K562 (cell line): Measurements from ENCODE around the gene MOG. TPM values are rescaled to one million over a fixed set of nuclear protein-coding genes. Genes with fewer than 3 reads are reported as not detected.
A peak's percentile ranks its signal among the peaks of the same experiment; 100 is the strongest.

Source experiments
- ATAC-seq: fragments of 200-7000 bp; cut with Tn5 transposase; 3 replicates; pipeline ENCODE4 v1.9.1; 2020; ENCODE audit warnings: moderate library complexity
- BruUV-seq: library from RNA; stranded (reverse); fragments of 400-500 nt; replicated peaks from 2 replicates; lab custom pipeline; 2021; lab: Mats Ljungman, UMichigan
- CTCF ChIA-PET: fragments of 300-600 bp; formaldehyde crosslinking; extraction: SDS; loops from one replicate; lab custom pipeline; 2021; ENCODE audit warnings: low intra/inter-chr PET ratio; lab: Yijun Ruan, JAX
- POLR2A ChIA-PET: fragments of 300-600, 350-650 bp; sonication (Branson Sonifier 250); formaldehyde crosslinking; extraction: SDS; loops from one replicate; lab custom pipeline; 2021; ENCODE audit warnings: antibody characterized with exemption, inconsistent platforms; lab: Yijun Ruan, JAX
- DNase-seq, 4 experiments: peaks; one replicate each; pipeline versions ENCODE4 v3.0.0 to v3.0.0-alpha.2; 2011 to 2018; ENCODE audit warnings: low spot score in 3 of 4, mixed read lengths in 3 of 4; ENCODE audit errors: extremely low read depth in 1 of 4
- FAIRE-seq: peaks from 2 replicates; lab custom pipeline; 2011; peaks lifted over from hg19 to GRCh38; lab: Jason Lieb, UNC
- H2AFZ ChIP-seq: 2 replicates; pipeline ENCODE4 v1.6.0; 2011; ENCODE audit warnings: low read depth, low read length, control low read depth, inconsistent platforms
- H3K27ac ChIP-seq: fragments of 200-600 bp; 3 replicates; pipeline ENCODE4 v1.8.0; 2011; ENCODE audit warnings: low read depth, mild to moderate bottlenecking, control low read depth, inconsistent platforms, low read length, moderate library complexity, mixed read lengths; ENCODE audit errors: extremely low read depth
- H3K27me3 ChIP-seq, 2 experiments: fragments of 300-600 bp in 1 of 2; 2 replicates in 1 of 2; 3 replicates in 1 of 2; pipeline versions ENCODE4 v1.6.0 to v1.8.0; 2011; ENCODE audit warnings: inconsistent platforms in 2 of 2, low read length in 2 of 2, mild to moderate bottlenecking in 1 of 2, mixed read lengths in 1 of 2, moderate library complexity in 1 of 2; ENCODE audit not compliant: control insufficient read depth in 2 of 2, insufficient read depth in 2 of 2
- H3K36me3 ChIP-seq: fragments of 300-600 bp; 3 replicates; pipeline ENCODE4 v1.8.0; 2011; ENCODE audit warnings: mild to moderate bottlenecking, low read length, inconsistent platforms; ENCODE audit not compliant: control insufficient read depth, insufficient read depth
- H3K4me1 ChIP-seq, 2 experiments: fragments of 200-600 bp in 1 of 2; replicated peaks in 1 of 2; 2 replicates in 1 of 2; 3 replicates in 1 of 2; pipeline versions ENCODE4 v1.5.1 to v1.8.0; 2011; ENCODE audit warnings: inconsistent platforms in 2 of 2, low read length in 2 of 2, mild to moderate bottlenecking in 1 of 2, mixed read lengths in 1 of 2, moderate library complexity in 1 of 2; ENCODE audit not compliant: control insufficient read depth in 2 of 2, insufficient read depth in 2 of 2
- H3K4me2 ChIP-seq: 2 replicates; pipeline ENCODE4 v1.6.1; 2011; ENCODE audit warnings: low read length, control low read depth, inconsistent platforms, mixed read lengths; ENCODE audit not compliant: insufficient read depth
- H3K4me3 ChIP-seq: fragments of 200-600 bp; sonication (generic), shearing (Covaris generic); 2 replicates; pipeline ENCODE4 v1.5.1; 2016; ENCODE audit warnings: control low read depth, inconsistent platforms
- H3K79me2 ChIP-seq: fragments of 200-600 bp; 3 replicates; pipeline ENCODE4 v1.8.0; 2011; ENCODE audit warnings: low read length, inconsistent platforms; ENCODE audit not compliant: control insufficient read depth, insufficient read depth
- H3K9ac ChIP-seq, 2 experiments: 2 replicates each; pipeline versions ENCODE4 v1.6.0 to v1.6.1; 2011; ENCODE audit warnings: low read depth in 2 of 2, low read length in 2 of 2, control low read depth in 1 of 2, inconsistent platforms in 1 of 2, mild to moderate bottlenecking in 1 of 2, mixed read lengths in 1 of 2; ENCODE audit not compliant: insufficient read depth in 1 of 2
- H3K9me1 ChIP-seq: one replicate; pipeline ENCODE4 v1.6.0; 2011; ENCODE audit warnings: inconsistent platforms, mild to moderate bottlenecking, low read length, moderate library complexity; ENCODE audit not compliant: control insufficient read depth, insufficient read depth
- H3K9me3 ChIP-seq: replicated peaks from 2 replicates; pipeline ENCODE4 v1.5.1; 2011; ENCODE audit warnings: low read depth, low read length, inconsistent platforms; ENCODE audit not compliant: control insufficient read depth, insufficient read depth
- H4K20me1 ChIP-seq: replicated peaks from 2 replicates; pipeline ENCODE4 v1.6.1; 2011; ENCODE audit warnings: low read length, inconsistent platforms, mixed read lengths; ENCODE audit not compliant: control insufficient read depth, insufficient read depth
- CAMTA2 ChIP-seq: fragments of 250-450 bp; sonication (Bioruptor Pico); conservative IDR thresholded peaks from 2 replicates; pipeline ENCODE4 v1.5.1; 2022
- CEBPG ChIP-seq, 3 experiments: fragments of 200-800 bp in 1 of 3; sonication (Bioruptor generic) in 1 of 3; sonication (generic) in 1 of 3; formaldehyde crosslinking in 1 of 3; IDR thresholded peaks in 2 of 3; conservative IDR thresholded peaks in 1 of 3; 2 replicates each; pipeline versions ENCODE4 v1.6.1 to v1.8.0; 2016 to 2022; ENCODE audit warnings: missing compliant biosample characterization in 2 of 3, missing genetic modification characterization in 2 of 3, mild to moderate bottlenecking in 1 of 3, missing genetic modification reagents in 1 of 3
- DIDO1 ChIP-seq: fragments of 450-650 bp; IDR thresholded peaks from 2 replicates; pipeline ENCODE4 v1.6.1; 2016; ENCODE audit warnings: low read depth, missing biosample characterization, missing genetic modification characterization
- ETV5 ChIP-seq: sonication (generic); formaldehyde crosslinking; IDR thresholded peaks from 2 replicates; pipeline ENCODE4 v1.4.0; 2020; ENCODE audit warnings: low read depth, mild to moderate bottlenecking, missing genetic modification reagents
- ETV6 ChIP-seq, 3 experiments: fragments of 150-350 bp in 1 of 3; sonication (generic) in 1 of 3; formaldehyde crosslinking in 1 of 3; IDR thresholded peaks; 2 replicates each; pipeline versions ENCODE4 v1.6.1 to v1.8.0; 2014 to 2022; ENCODE audit warnings: borderline replicate concordance in 2 of 3, low read depth in 2 of 3, antibody characterized with exemption in 1 of 3, low read length in 1 of 3, mild to moderate bottlenecking in 1 of 3, missing genetic modification reagents in 1 of 3
- FOXJ3 ChIP-seq: sonication (generic); formaldehyde crosslinking; IDR thresholded peaks from 2 replicates; pipeline ENCODE4 v1.4.0; 2020; ENCODE audit warnings: mild to moderate bottlenecking, missing genetic modification reagents
- NBN ChIP-seq: fragments of 450-650 bp; IDR thresholded peaks from 2 replicates; pipeline ENCODE4 v1.6.1; 2016; ENCODE audit warnings: low read depth, mild to moderate bottlenecking
- NCOA1 ChIP-seq: fragments of 450-650 bp; IDR thresholded peaks from 2 replicates; pipeline ENCODE4 v1.6.1; 2016; ENCODE audit warnings: low read depth
- NR2C2 ChIP-seq, 2 experiments: fragments of 200-800 bp in 1 of 2; sonication (Bioruptor generic) in 1 of 2; sonication (generic) in 1 of 2; formaldehyde crosslinking in 1 of 2; IDR thresholded peaks; 2 replicates each; pipeline versions ENCODE4 v1.6.1 to v1.8.0; 2016 to 2022; ENCODE audit warnings: mild to moderate bottlenecking in 1 of 2, missing compliant biosample characterization in 1 of 2, missing genetic modification characterization in 1 of 2, missing genetic modification reagents in 1 of 2
- RB1 ChIP-seq: fragments of 450-650 bp; IDR thresholded peaks from 2 replicates; pipeline ENCODE4 v1.6.1; 2017; ENCODE audit warnings: low read depth, mild to moderate bottlenecking
- RBM15 ChIP-seq: fragments of 200-400 bp; formaldehyde crosslinking; IDR thresholded peaks from 2 replicates; pipeline ENCODE4 v1.6.1; 2018; ENCODE audit warnings: mild to moderate bottlenecking, low read length, moderate library complexity; ENCODE audit not compliant: insufficient read depth
- ZBTB17 ChIP-seq: fragments of 450-650 bp; formaldehyde crosslinking; IDR thresholded peaks from 2 replicates; pipeline ENCODE4 v1.4.0; 2020; ENCODE audit warnings: mild to moderate bottlenecking
- ZBTB8A ChIP-seq: fragments of 450-650 bp; IDR thresholded peaks from 2 replicates; pipeline ENCODE4 v1.6.1; 2018; ENCODE audit warnings: mild to moderate bottlenecking, moderate library complexity; ENCODE audit not compliant: partially characterized antibody
- ZKSCAN8 ChIP-seq: fragments of 200-800 bp; sonication (Bioruptor generic); IDR thresholded peaks from 2 replicates; pipeline ENCODE4 v1.6.1; 2016; ENCODE audit warnings: missing genetic modification characterization, missing compliant biosample characterization
- ZNF133 ChIP-seq: fragments of 250-450 bp; sonication (Bioruptor Pico); IDR thresholded peaks from 2 replicates; pipeline ENCODE4 v1.4.0; 2020; ENCODE audit warnings: mild to moderate bottlenecking
- ZNF282 ChIP-seq: sonication (generic); formaldehyde crosslinking; IDR thresholded peaks from 2 replicates; pipeline ENCODE4 v1.8.1; 2023; ENCODE audit warnings: missing genetic modification reagents
- ZNF316 ChIP-seq: fragments of 450-650 bp; IDR thresholded peaks from 2 replicates; pipeline ENCODE4 v1.6.1; 2016
- ZNF384 ChIP-seq: IDR thresholded peaks from 2 replicates; pipeline ENCODE4 v1.6.1; 2012; ENCODE audit warnings: low read depth, low read length, improper control_type of control experiment
- ZNF41 ChIP-seq: fragments of 250-450 bp; sonication (Bioruptor Pico); conservative IDR thresholded peaks from 2 replicates; pipeline ENCODE4 v1.4.0; 2020; ENCODE audit warnings: mild to moderate bottlenecking
- ZNF583 ChIP-seq: fragments of 250-450 bp; sonication (Bioruptor Pico); IDR thresholded peaks from 2 replicates; pipeline ENCODE4 v1.4.0; 2020
- WGBS: fragments of 100-300 bp; shearing (Covaris generic); methylation state at CpG from one replicate; pipeline ENCODE4 v1.1.6; 2016; ENCODE audit warnings: low coverage, mixed read lengths; ENCODE audit not compliant: insufficient coverage; ENCODE audit errors: missing lambda C conversion rate; 5-methylcytosine and 5-hydroxymethylcytosine counted together
- in situ Hi-C: fragments of 300-500 bp; cut with MboI; formaldehyde crosslinking; loops from 4 replicates; pipeline ENCODE4 v1.15.0; 2018; ENCODE audit warnings: inconsistent platforms, mixed read lengths
- intact Hi-C: fragments of 100-400 bp; cut with micrococcal nuclease; formaldehyde crosslinking; loops from 2 replicates; pipeline ENCODE4 v1.14.2; 2022
- polyA plus RNA-seq, 8 experiments: library from polyadenylated mRNA; depleted of rRNA in 4 of 8; stranded (reverse) in 5 of 8; unstranded in 3 of 8; fragments of >200 nt; fragmentation: Nextera tagmentation in 2 of 8; fragmentation: Illumina TruSeq in 1 of 8; extraction: Ambion mirVana in 2 of 8; extraction: Trizol in 1 of 8; gene quantifications; 2 replicates each; pipeline versions ENCODE4 v1.2.1 to v1.2.3, GENCODE V29; 2011 to 2014; ENCODE audit warnings: inconsistent platforms in 1 of 8, missing spikeins in 1 of 8
- total RNA-seq, 7 experiments: library from RNA; depleted of rRNA in 6 of 7; stranded (reverse); fragments of >200 nt in 6 of 7; fragmentation: Illumina TruSeq in 2 of 7; extraction: Trizol in 2 of 7; gene quantifications; 2 replicates each; pipeline versions ENCODE4 v1.2.1 to v1.2.3, GENCODE V29; 2011 to 2021; ENCODE audit warnings: low replicate concordance in 1 of 7
- TF ChIP-seq, protein P1 (sequence below), 2 experiments: fragments of 450-650 bp; conservative IDR thresholded peaks; 2 replicates each; pipeline ENCODE4 v1.6.1; 2017; ENCODE audit warnings: mild to moderate bottlenecking in 2 of 2, moderate library complexity in 2 of 2
- TF ChIP-seq, protein P2 (sequence below): fragments of 250-450 bp; sonication (Bioruptor Pico); IDR thresholded peaks from 2 replicates; pipeline ENCODE4 v1.4.0; 2020

Gene MOG
- total and polyA plus RNA-seq, 9 of the 15 experiments (the other 6 are each of a cell fraction or from before 2014, with no cell fraction given), result not detected

DNA sequence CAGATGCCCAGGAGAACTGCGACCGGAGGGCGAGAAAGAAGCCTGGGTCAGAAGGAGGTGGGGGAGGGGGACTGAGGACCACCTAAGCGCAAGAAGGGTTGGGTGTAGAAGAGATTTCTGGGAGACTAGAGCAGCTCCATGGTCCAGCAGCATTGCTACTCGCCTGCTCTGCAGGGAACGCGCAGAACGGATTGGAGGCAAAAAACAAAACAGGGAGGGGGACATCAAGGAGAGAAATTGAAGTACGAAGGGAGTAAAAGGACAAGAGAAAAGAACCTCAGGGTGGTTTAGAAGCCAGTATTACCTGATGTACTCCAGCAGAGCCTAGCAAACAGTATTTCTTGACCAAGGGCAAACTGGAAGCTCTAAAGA is 23.4 kb upstream of the MOG start (continued):
- TF ChIP-seq ZKSCAN8 (CRISPR knock-in tag) (no peak), ZNF384 (no peak), ZNF133 (CRISPR knock-in tag) (no peak), NCOA1 (0 out of 2 replicates have a peak, but pooled peaks have one; percentile 8), ZNF41 (CRISPR knock-in tag) (no peak), RB1 (no peak), DIDO1 (tag) (no peak), ZBTB17 (CRISPR knock-in tag) (no peak), NR2C2 (CRISPR knock-in tag; IDR thresholded peaks at IDR 0.05) (no peak), NR2C2 (tag; IDR thresholded peaks at IDR 0.05) (no peak), NBN (no peak), ETV5 (CRISPR knock-in tag) (no peak), ZNF583 (0 out of 2 replicates have a peak, but pooled peaks have one; percentile 5), FOXJ3 (CRISPR knock-in tag) (no peak)

DNA sequence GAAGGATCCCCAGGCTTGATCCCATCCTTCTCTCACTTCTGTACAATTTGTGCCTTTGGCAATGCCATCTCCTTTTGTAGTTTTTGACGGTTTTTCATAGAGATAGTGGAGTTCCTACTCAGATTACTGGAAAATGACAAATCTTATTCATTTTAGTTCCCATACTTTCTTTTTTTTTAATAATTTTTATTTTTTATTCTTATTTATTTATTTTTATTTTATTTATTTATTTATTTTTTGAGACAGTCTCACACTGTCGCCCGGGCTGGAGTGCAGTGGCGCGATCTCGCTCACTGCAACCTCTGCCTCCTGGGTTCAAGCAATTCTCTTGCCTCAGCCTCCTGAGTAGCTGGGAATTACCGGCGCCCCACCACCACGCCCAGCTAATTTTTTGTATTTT is 19.6 kb upstream of the MOG start:
- Histone ChIP-seq H3K9ac (no peak overlapping the region), H3K79me2 (peaks cover under 1% of the 10 kb centered on the region; the same call in 1 of the 3 replicates), H3K9me3 (no peaks in the 10 kb centered on the region), H2AFZ (no peak overlapping the region), H3K4me2 (no peak overlapping the region), H3K9me1 (no peaks in the 10 kb centered on the region), H3K4me3 (no peak overlapping the region), H4K20me1 (no peaks in the 10 kb centered on the region), H3K27ac (no peak overlapping the region), H3K36me3 (no peaks in the 10 kb centered on the region), H3K27me3 (no peaks in the 10 kb centered on the region), H3K4me1 (peaks cover 15 to 21% of the 10 kb centered on the region in 2 experiments; a peak in 4 of 5 replicates)
- DNase-seq (no peak), FAIRE-seq (no peak), ATAC-seq (no peak)
- intact Hi-C loops, result no loop called here
- ChIA-PET POLR2A (no interaction called here), CTCF (no interaction called here)
- no TSS peak for BruUV-seq
- 82% methylated on average over 9 of the region's 9 CpGs for WGBS
- in situ Hi-C loops, result no loop called here
- TF ChIP-seq ETV6 (IDR thresholded peaks at IDR 0.05; ENCODE audit: borderline replicate concordance in 1 of 2, low read depth in 2 of 2, low read length in 1 of 2) (no peak), ETV6 (CRISPR knock-in tag; IDR thresholded peaks at IDR 0.05; ENCODE audit: borderline replicate concordance) (no peak), ZNF316 (no peak), RBM15 (no peak), ZNF282 (CRISPR knock-in tag) (no peak), ZBTB8A (no peak), CEBPG (CRISPR knock-in tag; IDR thresholded peaks at IDR 0.05) (no peak), CEBPG (tag; conservative IDR thresholded peaks at IDR 0.05 in 1 of 2, IDR thresholded peaks at IDR 0.05 in 1 of 2) (no peak), CAMTA2 (CRISPR knock-in tag) (no peak)
- TF ChIP-seq, protein P1, sequence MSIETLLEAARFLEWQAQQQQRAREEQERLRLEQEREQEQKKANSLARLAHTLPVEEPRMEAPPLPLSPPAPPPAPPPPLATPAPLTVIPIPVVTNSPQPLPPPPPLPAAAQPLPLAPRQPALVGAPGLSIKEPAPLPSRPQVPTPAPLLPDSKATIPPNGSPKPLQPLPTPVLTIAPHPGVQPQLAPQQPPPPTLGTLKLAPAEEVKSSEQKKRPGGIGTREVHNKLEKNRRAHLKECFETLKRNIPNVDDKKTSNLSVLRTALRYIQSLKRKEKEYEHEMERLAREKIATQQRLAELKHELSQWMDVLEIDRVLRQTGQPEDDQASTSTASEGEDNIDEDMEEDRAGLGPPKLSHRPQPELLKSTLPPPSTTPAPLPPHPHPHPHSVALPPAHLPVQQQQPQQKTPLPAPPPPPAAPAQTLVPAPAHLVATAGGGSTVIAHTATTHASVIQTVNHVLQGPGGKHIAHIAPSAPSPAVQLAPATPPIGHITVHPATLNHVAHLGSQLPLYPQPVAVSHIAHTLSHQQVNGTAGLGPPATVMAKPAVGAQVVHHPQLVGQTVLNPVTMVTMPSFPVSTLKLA (conservative IDR thresholded peaks at IDR 0.05), result no peak
- TF ChIP-seq, protein P2, sequence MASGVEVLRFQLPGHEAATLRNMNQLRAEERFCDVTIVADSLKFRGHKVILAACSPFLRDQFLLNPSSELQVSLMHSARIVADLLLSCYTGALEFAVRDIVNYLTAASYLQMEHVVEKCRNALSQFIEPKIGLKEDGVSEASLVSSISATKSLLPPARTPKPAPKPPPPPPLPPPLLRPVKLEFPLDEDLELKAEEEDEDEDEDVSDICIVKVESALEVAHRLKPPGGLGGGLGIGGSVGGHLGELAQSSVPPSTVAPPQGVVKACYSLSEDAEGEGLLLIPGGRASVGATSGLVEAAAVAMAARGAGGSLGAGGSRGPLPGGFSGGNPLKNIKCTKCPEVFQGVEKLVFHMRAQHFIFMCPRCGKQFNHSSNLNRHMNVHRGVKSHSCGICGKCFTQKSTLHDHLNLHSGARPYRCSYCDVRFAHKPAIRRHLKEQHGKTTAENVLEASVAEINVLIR (CRISPR knock-in tag), result no peak
